GM12891 (cell line): ENCODE results near the gene NLK.

Source experiments
- PAX5 ChIP-seq: IDR thresholded peaks from 2 replicates; pipeline ENCODE4 v1.6.1; 2011; ENCODE audit warnings: low read length, moderate library complexity, mild to moderate bottlenecking; ENCODE audit not compliant: insufficient read depth, severe bottlenecking
- POLR2A ChIP-seq: IDR thresholded peaks from 2 replicates; pipeline ENCODE4 v1.6.1; 2011; ENCODE audit warnings: low read depth, low read length, control low read depth
- POLR2AphosphoS5 ChIP-seq: IDR thresholded peaks from 2 replicates; pipeline ENCODE4 v1.6.1; 2011; ENCODE audit warnings: low read depth, low read length, control low read depth
- TAF1 ChIP-seq: IDR thresholded peaks from 2 replicates; pipeline ENCODE4 v1.6.1; 2011; ENCODE audit warnings: low read depth, low read length, control low read depth

GRCh38 chr17:28076144-28076543, 33.7 kb downstream of the NLK start:
- TF ChIP-seq POLR2A (no peak), TAF1 (no peak), POLR2AphosphoS5 (no peak), PAX5 (no peak)
